Effector memory CD8-positive, alpha-beta T cell (primary cell): ENCODE data around the gene INTS7.
A peak's percentile ranks its signal among the peaks of the same experiment; 100 is the strongest.
"Not testable (repeated sequence)": the region's sequence is repeated elsewhere in the genome, so short reads cannot be mapped to it uniquely, and the experiment has no call there.

Source experiments
- ATAC-seq: fragments of 150-1000 bp; cut with Tn5 transposase; replicated peaks from 2 replicates; pipeline ENCODE4 v1.10.0; 2021; ENCODE audit warnings: mild to moderate bottlenecking, moderate library complexity
- DNase-seq, 3 experiments: peaks; one replicate each; pipeline ENCODE4 v3.0.0; 2021
- H3K27ac Mint-ChIP-seq, 2 donors: one replicate each; pipeline ENCODE4 v1.8.0; 2022; ENCODE audit warnings: mild to moderate bottlenecking in 2 of 2, mixed read lengths in 2 of 2, moderate library complexity in 2 of 2
- H3K27me3 Mint-ChIP-seq, 2 donors: one replicate each; pipeline ENCODE4 v1.8.0; 2022; ENCODE audit warnings: mixed read lengths in 2 of 2
- H3K36me3 Mint-ChIP-seq: one replicate; pipeline ENCODE4 v1.8.0; 2022; ENCODE audit warnings: mild to moderate bottlenecking, moderate library complexity, mixed read lengths; ENCODE audit not compliant: insufficient read depth
- H3K4me1 Mint-ChIP-seq, 2 donors: one replicate each; pipeline ENCODE4 v1.8.0; 2022; ENCODE audit warnings: low read depth in 2 of 2, mixed read lengths in 2 of 2
- H3K4me3 Mint-ChIP-seq, 2 donors: one replicate each; pipeline ENCODE4 v1.8.0; 2022; ENCODE audit warnings: mild to moderate bottlenecking in 2 of 2, mixed read lengths in 2 of 2, moderate library complexity in 2 of 2
- H3K9me3 Mint-ChIP-seq, 2 donors: one replicate each; pipeline ENCODE4 v1.8.0; 2022; ENCODE audit warnings: mixed read lengths in 2 of 2

Gene INTS7

DNA sequence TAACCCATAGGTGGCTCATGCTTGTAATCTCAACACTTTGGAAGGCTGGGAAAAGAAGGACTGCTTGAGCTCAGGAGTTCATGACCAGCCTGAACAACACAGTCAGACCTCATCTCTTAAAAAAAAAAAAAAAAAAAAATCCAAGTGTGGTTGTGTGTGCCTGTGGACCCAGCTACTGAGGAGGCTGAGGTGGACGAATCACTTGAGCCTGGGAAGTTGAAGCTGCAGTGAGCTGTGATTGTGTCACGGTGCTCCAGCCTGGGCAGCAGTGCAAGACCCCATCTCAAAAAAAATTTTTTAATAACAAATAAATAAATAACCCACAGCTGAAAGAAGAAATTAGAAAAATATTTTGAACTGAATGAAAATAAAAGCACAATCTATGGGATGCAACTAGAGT lies 13.8 kb downstream of the INTS7 start:
- Mint-ChIP-seq H3K4me1 (no peaks in the 10 kb centered on the region), H3K36me3 (peaks cover 7% of the 10 kb centered on the region), H3K27me3 (no peaks in the 10 kb centered on the region), H3K27ac (peak overlapping the region in 1 of 2 donors; percentile 38), H3K4me3 (no peak overlapping the region), H3K9me3 (no peaks in the 10 kb centered on the region)
- ATAC-seq (no peak), DNase-seq (no peak)

DNA sequence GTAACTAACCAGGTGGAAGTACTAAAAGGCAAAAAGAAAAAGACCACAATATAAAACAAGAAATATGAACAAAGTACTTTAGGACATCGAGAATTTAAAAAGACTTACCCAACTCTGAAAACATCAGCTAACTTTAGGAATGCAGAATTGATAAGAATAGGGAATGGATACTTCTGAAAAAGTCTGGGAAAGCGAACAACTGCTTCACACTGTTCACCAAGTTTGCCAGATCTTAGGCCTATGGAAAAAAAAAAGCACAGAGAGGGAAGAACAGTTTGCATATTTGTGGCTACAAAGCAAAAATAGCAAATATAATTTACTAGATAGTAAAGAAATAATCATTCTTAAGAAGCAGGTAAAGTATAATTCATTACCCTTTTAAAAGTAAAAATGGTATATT lies 14.4 kb downstream of the INTS7 start:
- H3K9me3 Mint-ChIP-seq: no peaks in the 10 kb centered on the region
- H3K36me3 Mint-ChIP-seq: peaks cover 7% of the 10 kb centered on the region
- H3K27ac Mint-ChIP-seq: no peak overlapping the region
- H3K4me3 Mint-ChIP-seq: no peak overlapping the region
- no peaks in the 10 kb centered on the region for H3K4me1 Mint-ChIP-seq
- ATAC-seq: no peak
- H3K27me3 Mint-ChIP-seq: no peaks in the 10 kb centered on the region
- DNase-seq: no peak

DNA sequence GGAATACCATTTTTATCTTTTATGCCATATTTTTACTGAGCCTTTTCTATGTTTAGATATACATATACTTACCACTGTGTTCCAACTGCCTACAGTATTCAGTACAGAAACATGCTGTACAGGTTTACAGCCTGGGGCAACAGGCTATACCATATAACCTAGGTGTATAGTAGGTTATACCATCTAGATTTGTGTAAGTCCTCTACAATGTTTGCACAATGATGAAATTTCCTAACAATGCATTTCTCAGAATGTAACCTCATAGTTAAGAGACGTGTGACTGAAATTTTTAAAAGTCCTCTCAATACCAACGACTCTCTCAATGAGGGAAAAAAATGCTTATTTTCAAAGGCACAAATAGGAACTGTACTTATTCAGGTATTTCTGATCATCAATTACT lies 21.7 kb downstream of the INTS7 start:
- Mint-ChIP-seq H3K9me3 (no peaks in the 10 kb centered on the region), H3K4me3 (no peak overlapping the region), H3K27me3 (no peaks in the 10 kb centered on the region), H3K27ac (no peak overlapping the region), H3K36me3 (peaks cover 4% of the 10 kb centered on the region), H3K4me1 (no peaks in the 10 kb centered on the region)
- no peak for DNase-seq
- no peak for ATAC-seq

DNA sequence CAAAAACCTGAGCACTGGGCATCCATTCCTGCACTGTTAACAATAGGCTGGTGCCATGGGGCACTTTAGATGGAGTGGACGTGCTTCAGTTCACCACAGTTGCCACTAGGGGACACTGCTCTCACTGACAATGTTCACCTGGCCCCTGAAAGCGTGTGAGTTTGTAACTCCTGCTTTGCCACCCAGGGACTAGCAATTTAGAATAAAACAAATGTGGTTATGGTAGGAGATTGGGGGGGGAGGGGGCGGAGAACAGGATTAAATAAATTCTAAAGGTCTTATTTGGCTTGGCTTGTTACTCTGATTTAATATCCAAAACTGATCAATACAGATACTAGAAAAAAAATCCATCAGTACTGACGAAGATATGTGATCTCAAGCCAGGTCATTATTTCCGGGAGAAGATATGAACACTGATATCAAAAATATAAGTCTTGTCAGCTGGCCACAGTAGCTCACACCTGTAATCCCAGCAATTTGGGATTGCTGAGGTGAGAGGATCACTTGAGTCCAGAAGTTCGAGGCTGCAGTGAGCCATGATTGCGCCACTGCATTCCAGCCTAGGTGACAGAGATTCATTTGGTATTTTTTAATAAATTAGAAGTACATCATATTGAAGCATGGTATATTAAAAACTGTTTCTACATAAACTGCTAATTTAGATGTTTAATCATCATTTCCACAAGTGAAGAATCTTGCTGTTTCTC lies 23.2 kb downstream of the INTS7 start:
- H3K27ac Mint-ChIP-seq: no peak overlapping the region
- H3K4me1 Mint-ChIP-seq: no peaks in the 10 kb centered on the region
- no peak overlapping the region for H3K4me3 Mint-ChIP-seq
- peaks cover 4% of the 10 kb centered on the region for H3K36me3 Mint-ChIP-seq
- no peaks in the 10 kb centered on the region for H3K27me3 Mint-ChIP-seq
- ATAC-seq: peak; percentile 99
- no peaks in the 10 kb centered on the region for H3K9me3 Mint-ChIP-seq
- DNase-seq: peak; percentile 48 to 60 (median 57)

DNA sequence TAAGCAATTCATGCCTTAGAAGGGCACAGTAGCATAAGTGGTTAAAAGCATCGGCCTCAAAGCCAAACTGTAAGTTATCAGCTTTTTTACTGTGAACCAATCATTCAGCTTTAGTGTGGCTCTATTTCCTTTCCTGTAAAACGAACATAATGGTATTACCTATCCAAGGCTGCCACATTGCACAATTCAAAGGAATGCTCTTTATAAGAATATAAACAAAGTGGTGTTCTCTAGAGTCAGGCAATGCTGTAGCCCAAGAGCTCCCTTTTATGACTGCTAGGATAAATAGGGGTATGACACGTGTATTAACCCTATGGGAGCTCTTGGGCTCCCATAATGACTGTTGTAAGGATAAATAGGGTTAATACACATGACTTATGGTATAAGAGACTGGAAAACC lies 25.4 kb downstream of the INTS7 start:
- Mint-ChIP-seq H3K27ac (no peak overlapping the region), H3K9me3 (no peaks in the 10 kb centered on the region), H3K4me3 (no peak overlapping the region), H3K4me1 (no peaks in the 10 kb centered on the region), H3K36me3 (peaks cover 4% of the 10 kb centered on the region), H3K27me3 (no peaks in the 10 kb centered on the region)
- DNase-seq (no peak), ATAC-seq (no peak)

DNA sequence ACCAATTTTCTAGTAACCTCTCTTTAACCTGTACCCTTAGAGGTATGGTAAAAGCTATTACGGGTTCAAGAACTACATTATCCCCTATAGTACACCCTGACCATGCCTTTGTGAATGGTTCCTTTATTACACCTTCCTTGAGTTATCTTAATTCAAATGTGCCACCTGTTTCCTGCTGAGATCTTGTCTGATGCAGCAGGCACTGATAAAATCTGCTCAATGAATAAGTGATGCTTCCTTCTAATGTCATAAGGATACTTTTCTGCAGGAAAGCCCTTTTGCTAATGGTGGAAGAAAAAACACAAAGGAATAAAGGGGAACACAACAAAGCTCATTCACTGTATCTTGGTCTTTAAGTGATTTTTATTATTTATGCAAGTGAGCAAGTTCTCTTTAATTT lies 25.8 kb downstream of the INTS7 start:
- no peak for DNase-seq
- Mint-ChIP-seq H3K27ac (no peak overlapping the region), H3K36me3 (peaks cover 4% of the 10 kb centered on the region), H3K4me1 (no peaks in the 10 kb centered on the region), H3K9me3 (no peaks in the 10 kb centered on the region), H3K27me3 (no peaks in the 10 kb centered on the region), H3K4me3 (no peak overlapping the region)
- no peak for ATAC-seq

DNA sequence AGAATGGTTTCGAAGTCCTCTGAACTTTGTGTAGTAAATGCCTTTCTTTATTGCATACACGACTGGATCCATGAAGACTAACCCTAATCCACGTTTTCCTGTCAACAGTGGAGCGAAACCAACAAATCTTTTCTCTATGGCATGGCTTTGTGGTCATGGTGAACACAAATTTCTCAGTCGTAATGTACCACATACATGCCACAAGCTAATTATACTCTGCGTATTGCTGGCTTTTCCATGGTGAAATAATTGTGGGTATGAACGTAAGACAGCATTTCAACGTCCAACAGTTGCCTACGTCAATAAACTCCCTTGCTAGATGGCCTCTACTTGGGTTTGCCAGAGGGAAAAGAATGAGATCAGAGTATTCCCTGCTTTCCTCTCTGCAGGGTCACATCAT lies 27.5 kb downstream of the INTS7 start:
- Mint-ChIP-seq H3K4me3 (no peak overlapping the region), H3K9me3 (no peaks in the 10 kb centered on the region), H3K4me1 (peaks cover 0 to 5% of the 10 kb centered on the region in 2 donors), H3K27ac (no peak overlapping the region), H3K36me3 (peaks cover 7% of the 10 kb centered on the region), H3K27me3 (no peaks in the 10 kb centered on the region)
- DNase-seq (no peak), ATAC-seq (no peak)

DNA sequence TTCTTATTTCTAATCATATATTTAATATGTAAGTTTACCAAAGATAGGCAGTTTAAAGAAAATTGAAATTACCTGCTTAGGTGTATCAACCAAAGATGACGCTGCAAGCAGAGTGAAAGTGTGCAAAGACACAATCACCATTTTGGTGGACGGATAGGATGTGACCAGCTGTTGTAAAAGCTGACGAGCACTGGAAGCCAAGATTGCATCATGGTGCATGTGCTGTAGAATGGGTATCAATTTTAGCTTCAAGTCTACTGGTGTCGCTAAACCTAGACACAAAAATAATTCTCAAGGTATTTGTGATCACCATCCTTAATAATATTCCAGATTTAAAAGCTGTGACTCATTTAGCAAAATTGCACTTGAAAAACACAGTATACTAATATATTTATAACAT lies 28.2 kb downstream of the INTS7 start:
- Mint-ChIP-seq H3K36me3 (peaks cover 9% of the 10 kb centered on the region), H3K9me3 (no peaks in the 10 kb centered on the region), H3K4me3 (no peak overlapping the region), H3K27ac (peak overlapping the region in 1 of 2 donors; percentile 25), H3K4me1 (peaks cover 0 to 6% of the 10 kb centered on the region in 2 donors), H3K27me3 (no peaks in the 10 kb centered on the region)
- no peak for ATAC-seq
- DNase-seq: no peak

DNA sequence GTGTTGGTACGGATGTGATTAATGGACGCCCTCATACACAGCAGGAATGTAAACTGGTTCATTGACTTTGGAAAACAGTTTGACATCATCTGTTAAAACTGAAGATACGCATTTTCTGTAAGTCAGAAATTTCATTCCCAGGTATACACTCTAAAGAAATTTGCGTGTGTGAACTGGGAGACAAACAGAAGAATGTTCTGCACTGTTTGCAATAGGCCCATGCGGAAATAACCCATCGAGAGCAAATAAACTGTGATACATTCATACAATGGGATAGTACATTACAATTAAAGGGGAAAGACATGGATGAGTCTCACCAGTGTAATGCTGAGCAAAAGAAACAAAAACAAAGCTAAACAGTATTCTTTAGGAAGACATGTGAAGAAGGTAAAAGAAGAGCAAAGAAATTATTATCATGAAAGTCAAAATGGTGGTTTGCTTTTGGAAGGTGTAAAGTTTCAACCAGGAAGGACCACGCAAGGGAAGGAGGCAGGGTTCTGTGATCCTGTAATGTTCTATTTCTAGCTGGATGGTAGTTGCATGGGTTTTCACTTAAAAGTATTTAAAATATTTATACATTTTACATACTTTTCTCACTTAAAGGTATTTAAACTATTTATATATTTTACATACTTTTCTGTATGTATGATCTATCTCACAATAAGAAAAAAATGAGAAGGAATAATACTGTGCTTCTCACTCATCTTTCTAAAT lies 30.3 kb downstream of the INTS7 start:
- Mint-ChIP-seq H3K4me3 (no peak overlapping the region), H3K9me3 (no peaks in the 10 kb centered on the region), H3K27ac (no peak overlapping the region), H3K27me3 (no peaks in the 10 kb centered on the region), H3K36me3 (peaks cover 9% of the 10 kb centered on the region), H3K4me1 (peaks cover 0 to 6% of the 10 kb centered on the region in 2 donors)
- DNase-seq: no peak
- no peak for ATAC-seq

DNA sequence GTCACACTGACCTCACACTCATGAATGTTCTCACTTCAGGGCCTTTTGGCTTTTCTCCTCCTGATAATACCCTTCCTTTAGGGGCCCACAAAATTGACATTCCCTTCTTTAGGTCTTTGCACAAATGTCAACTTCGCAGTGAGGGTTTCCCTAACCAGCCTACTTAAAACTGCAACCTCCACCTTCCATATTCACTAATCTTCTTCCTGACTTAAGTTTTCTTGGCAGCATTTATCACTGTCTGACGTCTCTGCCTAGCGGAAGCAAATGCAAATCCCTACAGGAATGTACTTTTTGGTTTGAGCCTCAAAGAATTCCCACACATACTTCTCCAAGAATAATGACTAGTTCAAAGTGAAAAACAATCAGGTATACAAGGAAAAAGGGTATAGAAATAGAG lies 32.8 kb downstream of the INTS7 start:
- no peaks in the 10 kb centered on the region for H3K27me3 Mint-ChIP-seq
- no peaks in the 10 kb centered on the region for H3K9me3 Mint-ChIP-seq
- H3K27ac Mint-ChIP-seq: no peak overlapping the region
- peaks cover 0 to 6% of the 10 kb centered on the region in 2 donors for H3K4me1 Mint-ChIP-seq
- DNase-seq (no peak), ATAC-seq (no peak)
- H3K4me3 Mint-ChIP-seq: no peak overlapping the region
- peaks cover 14% of the 10 kb centered on the region for H3K36me3 Mint-ChIP-seq

DNA sequence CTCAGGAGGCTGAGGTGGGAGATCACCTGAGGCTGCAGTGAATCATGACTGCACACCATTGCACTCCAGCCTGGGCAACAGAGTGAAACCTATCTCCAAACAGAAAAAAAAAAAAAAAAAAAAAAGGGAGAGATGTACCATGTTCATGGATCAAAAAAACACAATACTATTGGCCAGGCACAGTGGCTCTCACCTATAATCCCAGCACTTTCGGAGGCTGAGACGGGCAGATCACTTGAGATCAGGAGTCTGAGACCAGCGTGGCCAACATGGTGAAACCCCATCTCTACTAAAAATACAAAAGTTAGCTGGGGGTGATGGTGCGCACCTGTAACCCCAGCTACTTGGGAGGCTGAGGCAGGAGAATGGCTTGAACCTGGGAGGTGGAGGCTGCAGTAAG lies 37.9 kb downstream of the INTS7 start:
- H3K4me3 Mint-ChIP-seq, H3K4me1 Mint-ChIP-seq, H3K27ac Mint-ChIP-seq, H3K9me3 Mint-ChIP-seq, H3K36me3 Mint-ChIP-seq, DNase-seq, H3K27me3 Mint-ChIP-seq, ATAC-seq: not testable (repeated sequence)

DNA sequence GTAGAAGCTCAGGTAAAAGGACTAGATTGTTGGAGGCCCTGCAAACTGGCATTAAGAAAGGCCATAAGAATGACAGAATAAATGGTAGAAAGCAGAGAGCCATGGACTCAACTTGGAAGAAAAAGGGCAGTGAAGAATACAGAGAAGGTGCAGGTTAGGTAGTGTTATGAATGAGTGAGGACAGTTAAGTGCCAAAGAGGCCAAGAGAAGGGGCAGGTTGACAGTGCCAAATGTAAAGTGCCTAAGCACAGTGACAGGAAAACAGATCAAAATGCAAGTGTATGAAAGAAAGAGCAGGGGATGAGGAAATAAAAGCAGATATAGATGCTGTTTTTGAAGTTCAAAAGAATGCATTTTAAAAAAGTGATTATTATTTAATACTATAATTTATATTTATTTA lies 43.7 kb downstream of the INTS7 start:
- H3K27ac Mint-ChIP-seq: no peak overlapping the region

DNA sequence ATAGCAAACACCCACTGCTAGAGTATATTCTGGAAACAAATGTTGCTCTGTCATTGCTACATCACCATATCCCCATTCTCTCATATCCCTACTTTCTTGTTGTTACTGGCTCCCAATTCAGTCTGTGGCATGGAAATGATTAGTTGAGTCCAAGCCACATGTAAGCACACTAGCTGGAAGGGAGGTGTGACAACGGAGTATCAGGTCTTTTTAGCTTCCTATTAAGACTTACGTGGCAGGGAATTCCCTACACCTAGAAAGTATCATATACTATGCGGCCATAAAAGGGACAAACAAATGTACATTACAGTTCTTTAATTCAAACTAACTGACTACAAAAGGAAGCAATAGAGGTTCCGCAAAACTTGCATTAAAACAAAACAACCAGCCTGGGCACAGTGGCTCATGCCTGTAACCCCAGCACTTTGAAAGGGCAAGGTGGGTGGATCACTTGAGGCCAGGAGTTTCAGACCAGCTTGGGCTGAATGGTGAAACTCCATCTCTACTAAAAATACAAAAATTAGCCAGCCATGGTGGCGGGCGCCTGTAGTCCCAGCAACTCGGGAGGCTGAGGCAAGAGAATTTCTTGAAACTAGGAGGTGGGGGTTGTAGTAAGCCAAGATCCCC lies 48.6 kb downstream of the INTS7 start:
- Mint-ChIP-seq H3K4me1 (peaks cover 0 to 3% of the 10 kb centered on the region in 2 donors), H3K9me3 (no peaks in the 10 kb centered on the region), H3K27me3 (no peaks in the 10 kb centered on the region), H3K36me3 (peaks cover 24% of the 10 kb centered on the region), H3K4me3 (no peak overlapping the region), H3K27ac (no peak overlapping the region)
- DNase-seq: no peak
- ATAC-seq: no peak

More for the DNA sequence above, 43.7 kb downstream of the INTS7 start:
- no peaks in the 10 kb centered on the region for H3K27me3 Mint-ChIP-seq
- H3K9me3 Mint-ChIP-seq: no peaks in the 10 kb centered on the region
- no peak overlapping the region for H3K4me3 Mint-ChIP-seq
- no peak for ATAC-seq
- DNase-seq: no peak
- peaks cover 0 to 3% of the 10 kb centered on the region in 2 donors for H3K4me1 Mint-ChIP-seq
- peaks cover 17% of the 10 kb centered on the region for H3K36me3 Mint-ChIP-seq
